Adipose tissue (tissue), 3 donors: Measurements from ENCODE around the gene FAM50A. TPM values are rescaled to one million over a fixed set of nuclear protein-coding genes. Genes with fewer than 3 reads are reported as not detected.
A peak's percentile ranks its signal among the peaks of the same experiment; 100 is the strongest.

Source experiments
- H3K27ac ChIP-seq: one replicate; pipeline ENCODE4 v1.5.1; 2013; ENCODE audit warnings: low read depth, low read length
- WGBS, 3 donors: extraction: QIAGEN DNeasy Blood & Tissue Kit; methylation state at CpG; one replicate each; pipeline ENCODE4 v1.1.7; 2013; 5-methylcytosine and 5-hydroxymethylcytosine counted together
- polyA plus RNA-seq, 3 donors: library from polyadenylated mRNA; stranded (reverse); fragments of 200-250 nt; gene quantifications; one replicate each; pipeline ENCODE4 v1.2.3, GENCODE V29; 2013
- donor health status: healthy with polysubstance abuse.
- donor health status: Bipolar disorder and iron deficiency.
- donor health status: healthy.

FAM50A gene
- polyA plus RNA-seq, 3 donors = 52.0 to 111 (median 106) TPM

DNA sequence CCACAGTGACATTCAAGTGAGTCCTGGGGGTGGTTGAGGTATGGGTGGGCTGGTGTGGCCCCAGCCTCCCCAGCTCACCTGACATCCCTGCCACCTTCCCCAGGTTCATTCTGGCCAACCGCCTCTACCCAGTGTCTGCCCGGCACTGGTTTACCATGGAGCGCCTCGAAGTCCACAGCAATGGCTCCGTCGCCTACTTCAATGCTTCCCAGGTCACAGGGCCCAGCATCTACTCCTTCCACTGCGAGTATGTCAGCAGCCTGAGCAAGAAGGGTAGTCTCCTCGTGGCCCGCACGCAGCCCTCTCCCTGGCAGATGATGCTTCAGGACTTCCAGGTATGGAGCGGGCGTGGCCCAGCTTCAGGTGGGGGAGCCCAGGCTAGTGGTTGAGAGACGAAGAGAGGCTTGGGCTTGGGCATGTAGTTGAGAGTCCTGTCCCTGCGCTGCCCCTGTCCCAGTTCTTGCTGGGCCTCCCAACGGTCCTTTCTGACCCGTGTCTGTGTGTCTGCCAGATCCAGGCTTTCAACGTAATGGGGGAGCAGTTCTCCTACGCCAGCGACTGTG, 8.7 kb upstream of the FAM50A start:
- 94 to 96% (median 94%) methylated on average over 17 to 19 of the region's 19 CpGs for WGBS, 3 donors

DNA sequence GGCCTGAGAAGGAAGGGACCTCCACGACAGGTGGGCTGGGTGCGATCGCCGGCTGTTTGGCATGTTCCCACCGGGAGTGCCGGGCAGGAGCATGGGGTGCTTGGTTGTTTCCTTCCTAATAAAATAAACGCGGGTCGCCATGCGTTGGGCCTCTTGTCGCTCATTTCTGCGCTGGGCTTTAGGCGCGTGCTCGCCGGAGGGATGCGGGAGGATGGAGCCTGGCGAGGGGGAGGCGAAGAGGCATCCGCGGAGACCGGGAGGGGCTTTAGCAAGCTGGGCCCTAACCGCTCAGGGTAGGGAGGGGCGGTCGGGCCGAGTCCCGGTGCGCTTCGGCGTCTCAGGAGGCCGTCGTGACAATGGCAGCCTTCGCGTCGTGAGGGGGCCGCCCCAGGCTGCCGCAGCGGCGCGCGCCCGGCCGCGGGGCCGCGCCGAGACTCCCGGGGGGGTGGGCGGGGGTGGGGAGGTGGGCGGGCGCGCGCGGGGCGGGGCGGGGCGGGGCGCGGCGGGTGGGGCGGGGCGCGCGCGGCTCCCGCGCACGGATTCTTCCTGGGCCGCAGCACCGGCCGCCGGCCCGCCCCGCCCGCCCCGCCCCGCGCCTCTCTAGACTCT, 7.5 kb upstream of the FAM50A start:
- peak overlapping the region; percentile 33 for H3K27ac ChIP-seq
- 13 to 31% (median 19%) methylated on average over 13 to 40 of the region's 78 CpGs for WGBS, 3 donors

More for the DNA sequence above, 8.7 kb upstream of the FAM50A start:
- H3K27ac ChIP-seq = no peak overlapping the region

DNA sequence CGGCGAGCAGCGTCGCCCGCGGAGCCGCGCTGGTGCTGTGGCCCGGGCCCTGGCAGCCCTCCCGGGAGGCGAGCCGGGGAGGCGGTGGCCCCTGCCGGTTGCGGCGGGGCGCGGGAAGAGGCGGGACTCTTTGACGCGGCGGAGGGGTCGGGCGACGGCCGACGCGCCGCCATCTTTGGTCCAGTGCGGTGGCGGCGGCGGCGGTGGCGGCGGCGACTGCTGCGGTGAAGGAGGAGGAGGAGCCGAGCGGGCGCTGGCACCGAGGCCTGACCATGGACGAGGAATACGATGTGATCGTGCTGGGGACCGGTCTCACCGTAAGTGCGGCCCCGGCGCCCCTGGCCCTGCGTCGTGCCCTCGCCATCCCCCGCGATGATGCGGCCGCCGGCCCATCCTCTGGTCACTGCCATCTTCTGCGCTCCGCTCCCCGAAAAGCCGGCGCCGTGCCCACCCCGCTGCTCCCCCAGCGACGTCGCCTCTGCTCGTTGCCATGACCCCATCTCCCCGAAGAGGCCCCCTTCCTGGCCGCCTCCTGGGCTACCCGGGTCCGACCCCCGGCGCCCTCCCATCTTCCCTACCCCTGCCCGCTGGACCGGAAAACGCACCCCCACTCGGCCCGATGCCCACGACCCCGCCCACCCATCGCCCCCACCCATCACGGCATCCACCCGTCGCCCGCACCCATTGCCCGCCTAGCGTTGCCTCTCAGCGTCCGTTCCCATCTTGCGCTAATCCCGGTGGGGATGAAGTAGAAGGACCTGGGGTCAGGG, 6.8 kb upstream of the FAM50A start, which contains the start of gene GDI1:
GDI1 (plus strand) TSS at position 172 of the 770 bp plus-strand sequence; CDS start at position 273, 101 bp downstream.
- peak within 1 kb of the TSS; percentile 33 for H3K27ac ChIP-seq
- 1 to 27% methylated on average over 61 to 76 of the region's 93 CpGs; no CpG with 5 or more reads in 1 of the 3 donors for WGBS, 3 donors

DNA sequence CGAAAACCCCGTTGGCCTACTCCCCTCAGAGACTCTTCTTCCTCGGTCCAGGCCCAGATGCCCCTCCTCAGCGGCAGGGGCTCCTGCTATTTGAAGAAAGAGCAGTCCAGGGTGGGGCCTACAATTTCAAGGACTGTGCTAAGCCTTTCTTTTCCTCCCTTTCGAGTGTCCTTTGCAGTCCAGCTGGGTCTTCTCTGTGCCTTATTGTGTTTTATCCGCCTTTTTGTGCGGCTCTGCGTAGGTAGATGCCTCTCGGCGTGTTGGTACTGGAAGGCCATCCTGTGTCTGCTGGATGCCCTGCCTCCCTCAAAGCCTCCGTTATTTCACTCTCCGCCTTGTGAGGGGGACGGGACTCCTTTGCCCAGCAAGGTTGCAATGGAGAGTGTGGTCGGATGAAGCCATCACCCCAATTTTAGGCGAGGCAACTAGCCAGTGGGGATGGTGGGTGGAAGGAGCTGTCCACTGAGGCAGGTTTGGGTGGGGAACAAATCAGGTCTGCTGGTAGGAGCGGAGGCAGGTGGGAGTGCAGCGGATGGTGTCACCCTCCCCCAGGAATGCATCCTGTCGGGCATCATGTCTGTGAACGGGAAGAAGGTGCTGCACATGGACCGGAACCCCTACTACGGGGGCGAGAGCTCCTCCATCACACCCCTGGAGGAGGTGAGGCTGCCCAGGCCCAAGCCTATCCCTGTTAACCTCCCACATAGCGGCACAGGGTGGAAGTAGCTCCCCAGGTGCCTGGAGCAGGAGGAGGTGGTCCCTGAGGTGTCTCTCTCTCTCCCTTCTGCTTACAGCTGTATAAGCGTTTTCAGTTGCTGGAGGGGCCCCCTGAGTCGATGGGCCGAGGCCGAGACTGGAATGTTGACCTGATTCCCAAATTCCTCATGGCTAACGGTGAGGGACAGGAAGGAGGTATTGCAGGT, 5.7 kb upstream of the FAM50A start:
- 48 to 66% (median 52%) methylated on average over 26 to 28 of the region's 28 CpGs for WGBS, 3 donors
- no peak overlapping the region for H3K27ac ChIP-seq

DNA sequence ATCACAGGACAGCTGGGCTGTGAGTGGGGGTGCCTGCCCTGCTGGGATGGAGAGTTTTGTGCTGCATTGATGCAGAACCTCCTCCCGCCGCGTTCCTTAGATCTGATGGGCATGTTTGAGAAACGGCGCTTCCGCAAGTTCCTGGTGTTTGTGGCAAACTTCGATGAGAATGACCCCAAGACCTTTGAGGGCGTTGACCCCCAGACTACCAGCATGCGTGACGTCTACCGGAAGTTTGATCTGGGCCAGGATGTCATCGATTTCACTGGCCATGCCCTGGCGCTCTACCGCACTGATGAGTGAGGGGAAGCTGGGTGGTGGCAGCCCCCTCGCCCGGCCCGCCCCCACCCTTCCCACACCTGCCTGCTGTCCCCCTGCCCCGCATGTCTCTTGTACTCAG, 4.1 kb upstream of the FAM50A start:
- WGBS, 3 donors = 89 to 98% (median 89%) methylated on average over 13 to 18 of the region's 18 CpGs
- no peak overlapping the region for H3K27ac ChIP-seq

DNA sequence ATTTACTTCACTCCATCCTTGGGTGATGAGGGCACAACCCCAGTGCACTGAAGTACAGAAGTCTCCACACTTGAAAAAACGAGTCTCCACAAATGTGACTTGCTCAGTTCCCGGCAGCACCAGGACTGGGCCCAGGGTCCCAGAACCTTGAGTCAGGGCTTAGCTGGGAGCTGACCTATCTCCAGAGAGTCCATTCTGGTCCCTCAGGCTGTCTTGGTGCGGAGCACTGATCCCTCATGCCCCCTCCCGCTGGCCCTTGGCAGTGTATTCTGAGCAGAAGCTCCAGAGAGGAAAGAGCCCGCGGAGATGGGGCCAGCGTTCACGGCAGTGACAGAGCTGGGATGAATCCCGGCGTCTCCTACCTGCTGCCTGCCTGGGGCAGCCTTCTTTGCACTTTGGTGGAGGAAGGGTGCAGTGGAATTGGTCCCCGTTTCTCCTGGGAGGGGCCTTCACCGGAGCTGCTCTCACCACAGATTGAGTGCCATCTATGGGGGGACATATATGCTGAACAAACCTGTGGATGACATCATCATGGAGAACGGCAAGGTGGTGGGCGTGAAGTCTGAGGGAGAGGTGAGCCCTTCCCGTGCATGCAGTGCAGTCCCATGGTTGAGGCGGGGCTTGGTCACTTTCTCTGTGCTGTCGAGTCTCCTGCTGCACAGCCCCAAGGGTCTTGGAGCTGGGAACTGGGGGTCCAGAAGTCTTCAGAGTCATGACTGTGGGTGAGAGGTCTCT, 3.2 kb upstream of the FAM50A start:
- H3K27ac ChIP-seq = no peak overlapping the region
- 84 to 87% (median 87%) methylated on average over 14 to 17 of the region's 17 CpGs for WGBS, 3 donors

DNA sequence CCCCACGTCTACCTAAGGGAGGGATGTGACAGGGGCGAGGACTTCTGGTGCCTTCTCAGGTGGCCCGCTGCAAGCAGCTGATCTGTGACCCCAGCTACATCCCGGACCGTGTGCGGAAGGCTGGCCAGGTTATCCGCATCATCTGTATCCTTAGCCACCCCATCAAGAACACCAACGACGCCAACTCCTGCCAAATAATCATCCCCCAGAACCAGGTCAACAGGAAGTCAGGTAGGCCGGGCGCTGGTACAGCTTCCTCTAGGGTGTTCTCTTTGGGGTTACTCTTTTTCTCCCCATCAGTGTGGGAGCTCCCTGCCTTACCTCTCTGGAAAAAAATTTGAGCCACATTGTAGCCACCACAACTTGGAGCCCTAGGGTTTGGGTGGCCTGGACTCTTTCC, 2.4 kb upstream of the FAM50A start:
- WGBS, 3 donors = 85 to 94% (median 90%) methylated on average over 10 to 11 of the region's 11 CpGs
- H3K27ac ChIP-seq = no peak overlapping the region

DNA sequence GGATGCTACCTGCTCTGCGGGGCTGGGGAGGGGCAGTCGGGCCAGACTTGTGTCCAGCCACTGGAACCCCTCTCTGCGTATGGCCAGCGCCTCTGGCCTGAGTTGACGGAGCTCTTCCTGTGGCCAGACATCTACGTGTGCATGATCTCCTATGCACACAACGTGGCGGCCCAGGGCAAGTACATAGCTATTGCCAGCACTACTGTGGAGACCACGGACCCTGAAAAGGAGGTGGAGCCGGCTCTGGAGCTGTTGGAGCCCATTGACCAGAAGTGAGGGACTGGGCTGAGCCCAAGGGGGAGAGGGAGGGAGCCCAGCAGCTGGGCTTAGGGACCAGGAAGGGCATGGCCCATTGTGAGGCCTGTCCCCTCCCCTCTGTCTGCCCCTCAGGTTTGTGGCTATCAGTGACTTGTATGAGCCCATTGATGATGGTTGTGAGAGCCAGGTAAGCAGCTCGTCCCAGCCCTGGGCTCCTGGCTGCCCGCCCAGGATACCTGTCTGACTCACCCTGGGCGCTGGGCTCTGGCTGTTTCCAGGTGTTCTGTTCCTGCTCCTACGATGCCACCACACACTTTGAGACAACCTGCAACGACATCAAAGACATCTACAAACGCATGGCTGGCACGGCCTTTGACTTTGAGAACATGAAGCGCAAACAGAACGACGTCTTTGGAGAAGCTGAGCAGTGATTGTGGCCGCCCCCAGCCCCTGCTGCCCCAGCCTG, 1.8 kb upstream of the FAM50A start:
- WGBS, 3 donors = 86 to 92% (median 88%) methylated on average over 18 to 21 of the region's 21 CpGs
- no peak overlapping the region for H3K27ac ChIP-seq

DNA sequence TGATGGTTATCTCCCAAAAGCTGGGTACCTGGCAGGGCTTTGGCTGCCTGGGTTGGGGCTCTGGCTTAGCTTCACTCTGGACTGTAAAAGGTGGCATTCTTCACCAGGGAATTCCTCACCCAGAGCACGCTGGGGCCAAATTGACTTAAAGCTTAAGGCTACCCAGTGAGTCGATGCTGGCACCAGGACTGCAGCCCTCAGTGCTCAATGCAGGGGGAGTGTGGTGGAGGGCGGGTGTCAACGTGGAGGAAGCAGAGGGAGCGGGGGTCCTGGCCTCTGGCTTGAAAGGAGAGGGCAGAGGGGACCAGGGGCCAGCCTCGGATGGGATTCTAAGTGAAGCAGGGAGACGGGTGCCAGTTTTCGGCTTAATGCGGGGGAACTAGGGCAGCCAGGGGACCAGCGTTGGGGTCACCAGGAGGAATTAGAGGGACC, 446 bp upstream of the FAM50A start:
- WGBS, 3 donors = 8 to 38% (median 11%) methylated on average over 9 to 10 of the region's 10 CpGs
- no peak overlapping the region for H3K27ac ChIP-seq

DNA sequence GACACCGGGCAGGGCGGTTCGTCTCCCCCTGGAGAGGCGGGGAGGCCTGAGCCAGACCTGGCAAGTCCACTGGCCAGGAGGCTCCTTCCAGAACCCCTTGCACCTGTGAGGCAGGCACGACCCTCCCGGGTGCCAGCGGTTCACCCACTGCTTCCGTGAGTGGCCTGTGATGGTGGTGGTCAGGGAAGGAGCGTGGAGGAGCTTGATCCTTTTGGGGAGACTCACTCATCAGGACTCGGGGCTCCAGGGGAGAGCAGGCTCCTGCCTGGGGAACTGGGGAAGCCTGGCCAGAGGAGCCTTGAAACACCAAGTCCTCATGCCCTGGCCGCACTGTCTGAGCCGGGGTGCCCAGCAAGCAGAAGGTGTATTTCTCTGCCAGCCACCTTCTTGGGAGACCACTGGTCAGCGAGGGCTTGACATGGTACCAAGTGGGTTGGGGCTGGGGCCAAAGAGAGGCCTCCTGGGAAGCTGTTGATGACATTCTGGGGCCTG, 860 bp downstream of the FAM50A start:
- peak overlapping the region; percentile 38 for H3K27ac ChIP-seq
- 66 to 74% (median 69%) methylated on average over 5 to 12 of the region's 13 CpGs for WGBS, 3 donors

DNA sequence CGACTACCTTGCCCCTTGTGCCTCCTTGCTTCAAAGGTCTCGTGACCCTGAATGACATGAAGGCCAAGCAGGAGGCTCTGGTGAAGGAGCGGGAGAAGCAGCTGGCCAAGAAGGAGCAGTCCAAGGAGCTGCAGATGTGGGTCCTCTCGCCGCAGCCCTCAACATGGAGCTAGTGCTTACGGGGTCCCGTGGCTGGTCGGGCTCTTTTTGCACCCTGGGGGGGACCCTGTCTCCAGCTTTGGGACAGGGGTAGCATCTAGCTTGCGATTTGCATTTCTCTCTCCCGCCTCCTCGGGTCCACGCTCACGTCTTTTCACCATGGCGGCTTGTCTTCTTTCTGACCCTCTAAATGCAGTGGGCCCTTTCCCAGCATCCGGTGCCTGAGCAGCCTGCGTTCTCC, 1.8 kb downstream of the FAM50A start:
- WGBS, 3 donors = 94 to 95% (median 95%) methylated on average over 11 to 16 of the region's 16 CpGs
- H3K27ac ChIP-seq = no peak overlapping the region

DNA sequence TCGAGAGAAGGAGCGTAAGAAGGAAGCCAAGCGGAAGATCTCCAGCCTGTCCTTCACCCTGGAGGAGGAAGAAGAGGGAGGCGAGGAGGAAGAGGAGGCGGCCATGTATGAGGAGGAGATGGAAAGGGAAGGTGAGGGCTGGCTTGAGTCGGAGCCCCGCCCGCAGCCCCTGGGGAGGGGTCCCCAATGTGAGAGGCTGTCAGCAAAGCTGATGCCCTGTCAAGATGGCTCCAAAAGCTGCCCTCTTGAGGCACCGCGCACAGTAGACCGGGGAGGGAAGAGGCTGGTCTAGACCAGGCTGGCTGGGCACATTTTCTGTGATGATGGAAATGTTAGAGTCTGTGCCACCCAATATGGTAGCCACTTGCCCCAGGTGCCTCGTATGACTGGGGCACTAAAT, 2.5 kb downstream of the FAM50A start:
- H3K27ac ChIP-seq = no peak overlapping the region
- 93 to 98% (median 93%) methylated on average over 8 to 12 of the region's 12 CpGs for WGBS, 3 donors

DNA sequence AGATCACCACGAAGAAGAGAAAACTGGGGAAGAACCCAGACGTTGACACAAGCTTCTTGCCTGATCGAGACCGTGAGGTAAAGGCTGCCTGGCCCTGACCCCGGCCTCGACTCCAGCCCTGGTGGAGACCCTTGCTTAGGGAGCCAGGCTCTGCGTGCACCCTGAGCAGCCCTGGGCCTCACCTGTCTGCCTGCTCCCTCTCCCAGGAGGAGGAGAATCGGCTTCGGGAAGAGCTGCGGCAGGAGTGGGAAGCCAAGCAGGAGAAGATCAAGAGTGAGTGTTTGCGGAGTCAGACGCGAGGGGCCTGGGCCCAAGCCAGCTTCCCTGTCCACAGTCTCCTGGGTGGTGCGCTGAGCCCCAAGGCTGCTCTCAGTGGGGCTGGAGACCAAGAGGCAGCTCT, 4.5 kb downstream of the FAM50A start:
- WGBS, 3 donors = 87 to 95% (median 90%) methylated on average over 10 to 14 of the region's 14 CpGs
- H3K27ac ChIP-seq = no peak overlapping the region

DNA sequence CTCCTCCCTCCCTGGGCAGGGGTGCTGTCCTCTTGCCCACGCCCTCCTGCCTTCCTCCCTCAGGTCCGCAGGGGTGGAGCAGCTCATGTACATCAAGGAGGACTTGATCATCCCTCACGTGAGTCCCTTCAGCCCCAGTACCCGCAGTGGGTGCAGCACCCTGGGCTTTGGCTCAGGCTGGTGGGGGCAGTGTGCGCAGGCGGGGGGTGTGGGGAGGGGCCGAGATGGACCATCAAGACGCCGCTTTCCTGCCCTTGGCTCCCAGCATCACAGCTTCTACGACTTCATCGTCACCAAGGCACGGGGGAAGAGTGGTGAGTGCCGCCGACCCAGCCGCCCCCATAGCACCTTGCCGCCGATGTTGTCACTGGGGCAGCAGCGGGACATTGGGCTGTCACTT, 5.7 kb downstream of the FAM50A start:
- H3K27ac ChIP-seq = no peak overlapping the region
- WGBS, 3 donors = 87 to 94% (median 89%) methylated on average over 12 to 18 of the region's 18 CpGs

DNA sequence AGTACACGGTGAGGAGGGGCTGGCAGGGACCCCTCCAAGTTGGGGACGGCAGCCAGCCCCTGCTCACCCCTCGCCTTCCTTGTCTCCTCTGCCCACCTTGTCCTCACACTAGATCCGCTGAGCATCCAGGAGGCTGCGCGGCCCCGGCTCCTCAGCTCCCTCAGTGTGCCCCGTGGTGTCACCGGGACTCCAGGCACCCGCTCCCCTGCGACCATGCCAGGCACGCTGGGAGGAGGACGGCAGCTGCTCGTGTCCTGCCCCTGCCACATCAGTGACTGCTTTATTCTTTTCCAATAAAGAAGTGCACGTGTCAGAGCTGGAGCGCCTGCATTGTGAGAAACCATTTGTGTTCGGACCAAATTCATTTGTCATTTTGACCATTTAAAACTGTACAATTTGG, 6.4 kb downstream of the FAM50A start:
- WGBS, 3 donors = 89 to 98% (median 94%) methylated on average over 15 to 17 of the region's 17 CpGs
- no peak overlapping the region for H3K27ac ChIP-seq

DNA sequence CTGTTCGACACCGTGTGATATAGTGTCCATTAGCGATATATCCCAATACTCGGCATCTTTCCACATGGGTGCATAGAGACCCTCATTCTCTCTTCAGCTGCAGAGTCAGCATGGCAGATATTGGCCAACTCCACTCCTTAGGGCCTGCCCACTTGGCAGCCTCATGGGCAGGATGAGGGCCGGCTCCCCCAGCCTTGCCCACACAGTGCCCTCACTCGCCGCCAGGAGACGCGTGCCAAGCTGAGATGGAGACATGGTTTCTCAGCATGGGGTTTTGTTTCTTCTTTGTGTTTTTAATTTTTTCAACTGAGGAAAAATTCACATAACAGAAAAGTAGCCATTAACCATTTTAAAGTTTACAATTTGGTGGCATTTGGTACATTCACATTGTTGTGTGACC, 8.9 kb downstream of the FAM50A start:
- WGBS, 3 donors = 89 to 90% (median 89%) methylated on average over 9 of the region's 9 CpGs
- no peak overlapping the region for H3K27ac ChIP-seq

DNA sequence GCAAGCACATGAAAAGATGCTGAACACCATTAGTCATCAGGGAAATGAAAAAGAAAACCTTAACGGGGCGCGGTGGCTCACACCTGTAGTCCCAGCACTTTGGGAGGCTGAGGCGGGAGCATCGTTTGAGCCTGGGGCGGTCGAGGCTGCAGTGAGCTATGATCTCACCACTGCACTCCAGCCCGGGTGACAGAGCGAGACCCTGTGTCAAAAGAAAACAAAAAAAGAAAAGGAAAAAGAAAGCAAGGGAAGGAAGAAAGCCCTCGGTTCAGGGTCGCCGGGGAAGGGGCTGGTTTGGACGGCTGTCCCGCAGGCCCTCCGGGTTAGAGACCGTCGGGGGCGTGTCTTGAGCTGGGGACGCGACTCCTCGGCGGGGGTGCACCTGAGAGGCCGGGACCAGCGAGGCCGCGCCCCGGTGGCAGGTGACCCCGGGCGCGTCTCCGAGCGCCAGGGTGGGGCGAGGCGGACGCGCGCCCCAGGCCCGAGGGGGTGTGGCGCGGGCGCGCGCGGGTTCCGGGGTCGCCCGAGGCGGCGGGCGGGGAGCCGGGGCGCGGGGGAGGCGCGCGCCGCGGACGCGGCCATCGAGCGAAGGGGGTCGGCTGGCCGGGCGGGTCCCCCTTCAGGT, 13.7 kb downstream of the FAM50A start:
- H3K27ac ChIP-seq = no peak overlapping the region
- WGBS, 3 donors = 4 to 30% (median 5%) methylated on average over 22 to 60 of the region's 65 CpGs
